ENCODE measurements around the gene IL1RAPL2. TPM values are rescaled to one million over a fixed set of nuclear protein-coding genes. Genes with fewer than 3 reads are reported as not detected.

The IL1RAPL2 gene
- not detected in 2 replicates for total RNA-seq

GRCh38 chrX:104565791-104566680 is at the start of gene IL1RAPL2:
Gene IL1RAPL2, plus strand, starts transcription at chrX:104566199.

GRCh38 chrX:105220636-105221035 is 654.6 kb downstream of the IL1RAPL2 start, which contains the start of gene TEX13A:
Gene TEX13A, minus strand, starts transcription at chrX:105220694. Its CDS starts 297 bp downstream, at chrX:105220397.

Small RNA genes within 50 kb of the gene (small RNA-seq; reads per million reads assigned to genes)
- gene RNU6-207P, result not detected
